GM12878 (cell line): ENCODE results near the gene NCAM1. TPM values are rescaled to one million over a fixed set of nuclear protein-coding genes. Genes with fewer than 3 reads are reported as not detected.

ENCODE experiments used
- ATAC-seq: fragments of 200-7000 bp; cut with Tn5 transposase; 3 replicates; pipeline ENCODE4 v1.9.1; 2020; ENCODE audit warnings: mild to moderate bottlenecking, moderate library complexity
- BruUV-seq: library from RNA; stranded (reverse); fragments of 400-500 nt; replicated peaks from 2 replicates; lab custom pipeline; 2021; lab: Mats Ljungman, UMichigan
- CTCF ChIA-PET: fragments of 300-600 bp; sonication (Branson Sonifier 250); formaldehyde crosslinking; extraction: SDS; loops from one replicate; lab custom pipeline; 2021; ENCODE audit warnings: inconsistent platforms; lab: Yijun Ruan, JAX
- POLR2A ChIA-PET: fragments of 350-600 bp; formaldehyde crosslinking; extraction: SDS; loops from one replicate; lab custom pipeline; 2021; ENCODE audit warnings: inconsistent platforms; lab: Charles Lee
- RAD21 ChIA-PET: fragments of 300-600 bp; sonication (Branson Sonifier 250); formaldehyde crosslinking; loops from one replicate; lab custom pipeline; 2023; ENCODE audit warnings: antibody characterized with exemption; ENCODE audit not compliant: unreplicated experiment; lab: Charles Lee
- SMC1A ChIA-PET: fragments of 300-600 bp; sonication (Branson Sonifier 250); formaldehyde crosslinking; loops from one replicate; lab custom pipeline; 2023; ENCODE audit not compliant: unreplicated experiment, uncharacterized antibody; lab: Charles Lee
- DNase-seq: peaks from one replicate; pipeline ENCODE4 v3.0.0-alpha.2; 2011; ENCODE audit warnings: low read depth, low spot score
- FAIRE-seq: peaks from 3 replicates; lab custom pipeline; 2011; peaks lifted over from hg19 to GRCh38; lab: Jason Lieb, UNC
- H2AFZ ChIP-seq: 2 replicates; pipeline ENCODE4 v1.6.0; 2011; ENCODE audit warnings: low read depth, low read length, control low read depth; ENCODE audit not compliant: control insufficient read depth
- H3K27ac ChIP-seq: 2 replicates; pipeline ENCODE4 v1.5.1; 2011; ENCODE audit warnings: control low read depth; ENCODE audit not compliant: control insufficient read depth, insufficient read depth
- H3K27me3 ChIP-seq, 2 experiments: replicated peaks in 1 of 2; 2 replicates each; pipeline versions ENCODE4 v1.6.0 to v1.6.1; 2011; ENCODE audit warnings: low read length in 1 of 2; ENCODE audit not compliant: control insufficient read depth in 2 of 2, insufficient read depth in 2 of 2
- H3K36me3 ChIP-seq, 2 experiments: 2 replicates each; pipeline ENCODE4 v1.5.1; 2011; ENCODE audit warnings: low read length in 1 of 2; ENCODE audit not compliant: control insufficient read depth in 2 of 2, insufficient read depth in 2 of 2
- H3K4me1 ChIP-seq: 2 replicates; pipeline ENCODE4 v1.6.1; 2011; ENCODE audit warnings: mild to moderate bottlenecking, low read length, moderate library complexity, mixed read lengths; ENCODE audit not compliant: control insufficient read depth, insufficient read depth
- H3K4me2 ChIP-seq: 2 replicates; pipeline ENCODE4 v1.6.0; 2011; ENCODE audit warnings: control low read depth; ENCODE audit not compliant: control insufficient read depth, insufficient read depth
- H3K4me3 ChIP-seq: fragments of 200-600 bp; sonication (generic); 2 replicates; pipeline ENCODE4 v1.5.1; 2016
- H3K79me2 ChIP-seq: 2 replicates; pipeline ENCODE4 v1.6.0; 2011; ENCODE audit warnings: low read length; ENCODE audit not compliant: control insufficient read depth, insufficient read depth
- H3K9ac ChIP-seq: 2 replicates; pipeline ENCODE4 v1.8.0; 2011; ENCODE audit warnings: low read length, control low read depth, mixed read lengths; ENCODE audit not compliant: control insufficient read depth, insufficient read depth
- H3K9me3 ChIP-seq: replicated peaks from 3 replicates; pipeline ENCODE4 v1.5.1; 2011; ENCODE audit warnings: mild to moderate bottlenecking, low read length; ENCODE audit not compliant: control insufficient read depth, insufficient read depth
- H4K20me1 ChIP-seq: 2 replicates; pipeline ENCODE4 v1.6.0; 2011; ENCODE audit not compliant: control insufficient read depth, insufficient read depth
- CREM ChIP-seq: IDR thresholded peaks from 2 replicates; pipeline ENCODE4 v1.6.1; 2014; ENCODE audit warnings: antibody characterized with exemption, low read depth
- CUX1 ChIP-seq: IDR thresholded peaks from 2 replicates; pipeline ENCODE4 v1.6.1; 2012; ENCODE audit warnings: improper control_type of control experiment, low read depth, low read length; ENCODE audit not compliant: insufficient replicate concordance
- ESRRA ChIP-seq: IDR thresholded peaks from 2 replicates; pipeline ENCODE4 v1.6.1; 2012; ENCODE audit warnings: mild to moderate bottlenecking, low read length, improper control_type of control experiment
- MXI1 ChIP-seq: fragments of 150-350 bp; IDR thresholded peaks from 2 replicates; pipeline ENCODE4 v1.6.1; 2011; ENCODE audit warnings: low read depth, mild to moderate bottlenecking, inconsistent platforms, low read length, improper control_type of control experiment
- RCOR1 ChIP-seq: conservative IDR thresholded peaks from 2 replicates; pipeline ENCODE4 v1.6.1; 2012; ENCODE audit warnings: low read depth, low read length, improper control_type of control experiment
- RELA ChIP-seq: fragments of 450-650 bp; IDR thresholded peaks from 2 replicates; pipeline ENCODE4 v1.8.0; 2014; ENCODE audit warnings: borderline replicate concordance; ENCODE audit not compliant: partially characterized antibody
- SMC3 ChIP-seq: IDR thresholded peaks from 2 replicates; pipeline ENCODE4 v1.6.1; 2011; ENCODE audit warnings: low read length, improper control_type of control experiment, borderline replicate concordance
- SP1 ChIP-seq: IDR thresholded peaks from one replicate; pipeline ENCODE4 v1.6.1; 2011; ENCODE audit warnings: low read depth, low read length
- SREBF2 ChIP-seq: IDR thresholded peaks from 2 replicates; pipeline ENCODE4 v1.6.1; 2012; ENCODE audit warnings: mild to moderate bottlenecking, low read length
- USF2 ChIP-seq: IDR thresholded peaks from 2 replicates; pipeline ENCODE4 v1.6.1; 2011; ENCODE audit warnings: low read depth, low read length, improper control_type of control experiment, borderline replicate concordance
- ZBTB33 ChIP-seq: fragments of 450-650 bp; IDR thresholded peaks from 2 replicates; pipeline ENCODE4 v1.6.1; 2017; ENCODE audit warnings: mild to moderate bottlenecking
- ZNF384 ChIP-seq: IDR thresholded peaks from 2 replicates; pipeline ENCODE4 v1.6.1; 2012; ENCODE audit warnings: low read depth, mild to moderate bottlenecking, low read length, improper control_type of control experiment, borderline replicate concordance
- WGBS: methylation state at CpG from one replicate; pipeline ENCODE4 v1.1.6; 2016; ENCODE audit warnings: low lambda C conversion rate; ENCODE audit not compliant: insufficient replicate concordance, insufficient coverage; ENCODE audit errors: missing lambda C conversion rate; 5-methylcytosine and 5-hydroxymethylcytosine counted together
- in situ Hi-C: fragments of 300-500 bp; cut with MboI; formaldehyde crosslinking; loops from 9 replicates; pipeline ENCODE4 v1.14.3; 2018; ENCODE audit warnings: mixed read lengths
- intact Hi-C: fragments of 100-400 bp; cut with micrococcal nuclease; formaldehyde crosslinking; loops from one replicate; pipeline ENCODE4 v1.14.2; 2022; ENCODE audit not compliant: unreplicated experiment
- polyA plus RNA-seq, 11 experiments: library from polyadenylated mRNA; depleted of rRNA in 4 of 11; unstranded in 6 of 11; stranded (reverse) in 5 of 11; fragments of >200 nt; fragmentation: Nextera tagmentation in 4 of 11; fragmentation: Illumina TruSeq in 1 of 11; extraction: Ambion mirVana in 4 of 11; extraction: Trizol in 1 of 11; gene quantifications; 1 replicate in 1 of 11; 2 replicates in 10 of 11; pipeline versions ENCODE4 v1.2.1 to v1.2.3, GENCODE V29; 2011 to 2016; ENCODE audit warnings: inconsistent platforms in 2 of 11, missing spikeins in 2 of 11, low read depth in 1 of 11
- total RNA-seq, 4 experiments: library from RNA; depleted of rRNA in 3 of 4; stranded (reverse); fragments of >200 nt in 3 of 4; fragmentation: Illumina TruSeq in 1 of 4; extraction: Trizol in 1 of 4; gene quantifications; 2 replicates each; pipeline versions ENCODE4 v1.2.1 to v1.2.3, GENCODE V29; 2013 to 2021
- TF ChIP-seq, protein P1 (sequence below): IDR thresholded peaks from 2 replicates; pipeline ENCODE4 v1.6.1; 2011; ENCODE audit warnings: borderline replicate concordance, low read depth, mild to moderate bottlenecking, moderate library complexity, low read length; ENCODE audit not compliant: insufficient read depth, poor library complexity, severe bottlenecking

The NCAM1 gene
- total and polyA plus RNA-seq, 10 of the 15 experiments (the other 5 are each of a cell fraction or from before 2014, with no cell fraction given): 0.10 to 0.23 (median 0.11) TPM; not detected in 7

DNA sequence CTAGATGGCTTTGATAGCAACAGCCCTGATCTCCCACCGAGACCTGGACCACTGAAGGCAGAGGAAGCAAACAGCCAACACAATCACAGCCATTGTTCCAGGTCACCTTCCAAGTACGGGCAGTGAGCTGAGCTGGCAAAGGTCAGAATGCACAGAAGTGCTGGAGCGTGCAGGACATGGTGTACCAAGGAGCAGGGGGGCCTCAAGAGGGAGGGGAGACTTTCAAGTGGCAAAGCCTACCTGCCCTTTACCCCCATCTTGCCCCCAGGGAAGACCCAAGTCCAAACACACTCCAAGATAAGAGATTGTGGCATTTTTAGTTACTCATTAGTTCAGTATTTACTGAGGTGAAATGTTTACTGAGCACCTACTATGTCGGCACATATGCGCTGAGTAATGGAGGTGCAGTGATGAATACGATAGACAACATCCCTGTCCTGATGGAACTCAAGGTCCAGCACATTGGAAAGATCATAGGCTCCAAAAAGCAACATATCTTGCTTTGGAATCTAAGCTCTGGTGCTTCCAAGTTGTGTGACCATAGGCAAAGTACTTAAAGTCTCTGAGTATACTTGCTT is 327.2 kb downstream of the NCAM1 start:
- DNase-seq (no peak), FAIRE-seq (no peak), ATAC-seq (no peak)
- Histone ChIP-seq H3K36me3 (no peaks in the 10 kb centered on the region), H3K27ac (no peak overlapping the region), H3K9ac (no peak overlapping the region), H4K20me1 (no peaks in the 10 kb centered on the region), H3K9me3 (no peaks in the 10 kb centered on the region), H3K79me2 (no peaks in the 10 kb centered on the region), H3K4me1 (no peaks in the 10 kb centered on the region), H3K27me3 (no peaks in the 10 kb centered on the region), H3K4me3 (no peak overlapping the region), H3K4me2 (no peak overlapping the region), H2AFZ (no peak overlapping the region)
- in situ Hi-C loops (loop anchor here (10.0 kb wide), 1 partner anchor 1064 kb away; the partner anchor contains the start of gene PTS), intact Hi-C loops (loop anchor here (2.0 to 5.0 kb wide), 2 partner anchors 176 to 1070 kb away; no protein-coding TSS in a partner anchor)
- ChIA-PET CTCF (interaction anchor here (0.9 to 3.9 kb wide), 8 partner anchors 490 to 1067 kb away, joined by 3 to 66 read pairs (median 6); no protein-coding TSS in a partner anchor), POLR2A (no interaction called here), SMC1A (interaction anchor here (1.5 to 3.1 kb wide), 8 partner anchors 10 to 1005 kb away, joined by 3 to 33 read pairs (median 4); no protein-coding TSS in a partner anchor), RAD21 (interaction anchor here (1.3 to 2.3 kb wide), 2 partner anchors 490 to 700 kb away, joined by 5 to 9 read pairs; no protein-coding TSS in a partner anchor)
- WGBS: 68% methylated on average over 6 of the region's 6 CpGs
- no TSS peak for BruUV-seq
- TF ChIP-seq ZBTB33: no peak
- no peak for TF ChIP-seq CREM
- TF ChIP-seq ZNF384: no peak
- no peak for TF ChIP-seq MXI1
- no peak for TF ChIP-seq SP1
- TF ChIP-seq RCOR1: no peak
- no peak for TF ChIP-seq CUX1
- TF ChIP-seq USF2: no peak
- no peak for TF ChIP-seq RELA
- no peak for TF ChIP-seq SREBF2
- TF ChIP-seq, protein P1, sequence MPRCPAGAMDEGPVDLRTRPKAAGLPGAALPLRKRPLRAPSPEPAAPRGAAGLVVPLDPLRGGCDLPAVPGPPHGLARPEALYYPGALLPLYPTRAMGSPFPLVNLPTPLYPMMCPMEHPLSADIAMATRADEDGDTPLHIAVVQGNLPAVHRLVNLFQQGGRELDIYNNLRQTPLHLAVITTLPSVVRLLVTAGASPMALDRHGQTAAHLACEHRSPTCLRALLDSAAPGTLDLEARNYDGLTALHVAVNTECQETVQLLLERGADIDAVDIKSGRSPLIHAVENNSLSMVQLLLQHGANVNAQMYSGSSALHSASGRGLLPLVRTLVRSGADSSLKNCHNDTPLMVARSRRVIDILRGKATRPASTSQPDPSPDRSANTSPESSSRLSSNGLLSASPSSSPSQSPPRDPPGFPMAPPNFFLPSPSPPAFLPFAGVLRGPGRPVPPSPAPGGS: no peak
- TF ChIP-seq SMC3: no peak
- TF ChIP-seq ESRRA: no peak
